AG09309 (cell line): ENCODE data around the gene RASSF4.
"Not testable (repeated sequence)": the region's sequence is repeated elsewhere in the genome, so short reads cannot be mapped to it uniquely, and the experiment has no call there.

Experiments
- DNase-seq: peaks from one replicate; pipeline ENCODE4 v3.0.0-alpha.2; 2010; ENCODE audit warnings: low read depth
- H3K4me3 ChIP-seq: 2 replicates; pipeline ENCODE4 v1.5.1; 2011; ENCODE audit warnings: mild to moderate bottlenecking, low read depth, low read length, moderate library complexity; ENCODE audit not compliant: control insufficient read depth
- CTCF ChIP-seq: IDR thresholded peaks from 2 replicates; pipeline ENCODE4 v1.5.1; 2011; ENCODE audit warnings: mild to moderate bottlenecking, low read depth, low read length, inconsistent platforms; ENCODE audit not compliant: insufficient read depth, control insufficient read depth; ENCODE audit errors: missing control alignments

RASSF4 gene

GRCh38 chr10:45006276-45007030 is 46.9 kb downstream of the RASSF4 start:
- no peak for TF ChIP-seq CTCF
- H3K4me3 ChIP-seq = no peak overlapping the region
- no peak for DNase-seq

- DNase-seq = peak; percentile 78
- no peak overlapping the region for H3K4me3 ChIP-seq
- peak; percentile 65 for TF ChIP-seq CTCF
Measured at GRCh38 chr10:45008524-45009161, 49.0 kb downstream of the RASSF4 start.

GRCh38 chr10:45014557-45014956 is 55.0 kb downstream of the RASSF4 start:
- H3K4me3 ChIP-seq, DNase-seq: not testable (repeated sequence)

- no peak for TF ChIP-seq CTCF
- no peak overlapping the region for H3K4me3 ChIP-seq
- DNase-seq = no peak
Measured at GRCh38 chr10:45015590-45015989, 56.0 kb downstream of the RASSF4 start.

- no peak for TF ChIP-seq CTCF
- no peak for DNase-seq
- no peak overlapping the region for H3K4me3 ChIP-seq
Measured at GRCh38 chr10:45023426-45023825, 63.8 kb downstream of the RASSF4 start.

- no peak for TF ChIP-seq CTCF
- DNase-seq = no peak
- no peak overlapping the region for H3K4me3 ChIP-seq
Measured at GRCh38 chr10:45034301-45034700, 74.7 kb downstream of the RASSF4 start.

GRCh38 chr10:45035673-45036072 is 76.1 kb downstream of the RASSF4 start:
- no peak for TF ChIP-seq CTCF
- no peak overlapping the region for H3K4me3 ChIP-seq
- no peak for DNase-seq
